HFFc6 (cell line): ENCODE measurements around the gene RPL11. TPM values are rescaled to one million over a fixed set of nuclear protein-coding genes. Genes with fewer than 3 reads are reported as not detected.
"Not testable (repeated sequence)": the region's sequence is repeated elsewhere in the genome, so short reads cannot be mapped to it uniquely, and the experiment has no call there.

Source experiments
- DNase-seq: peaks from one replicate; pipeline ENCODE4 v3.0.0-alpha.2; 2018
- H3K27ac Mint-ChIP-seq: 2 replicates; pipeline ENCODE4 v1.8.0; 2020; ENCODE audit warnings: mild to moderate bottlenecking, mixed read lengths
- H3K27me3 Mint-ChIP-seq: 2 replicates; pipeline ENCODE4 v1.8.0; 2021; ENCODE audit warnings: mild to moderate bottlenecking, moderate library complexity, mixed read lengths; ENCODE audit not compliant: insufficient read depth
- H3K36me3 Mint-ChIP-seq: 2 replicates; pipeline ENCODE4 v1.8.0; 2021; ENCODE audit warnings: low read depth, mixed read lengths
- H3K4me1 Mint-ChIP-seq: 2 replicates; pipeline ENCODE4 v1.8.0; 2020; ENCODE audit warnings: low read depth, mixed read lengths
- H3K4me3 Mint-ChIP-seq: 2 replicates; pipeline ENCODE4 v1.8.0; 2020; ENCODE audit warnings: mild to moderate bottlenecking, moderate library complexity, mixed read lengths
- H3K9me3 Mint-ChIP-seq: 2 replicates; pipeline ENCODE4 v1.8.0; 2020; ENCODE audit warnings: mild to moderate bottlenecking, mixed read lengths
- total RNA-seq, 6 experiments: library from RNA; stranded (reverse); fragmentation: NEBNext Ultra II Directional; extraction: Animal tissue kit (Norgen Biotek cat#: 25700); gene quantifications; 2 replicates in 1 of 6; 3 replicates in 5 of 6; pipeline ENCODE4 v1.2.3, GENCODE V29; 2021
- TF ChIP-seq, protein P1 (sequence below): fragments of 200-600 bp; sonication (generic); IDR thresholded peaks from 2 replicates; pipeline ENCODE4 v1.5.0; 2021; ENCODE audit warnings: antibody characterized with exemption, mild to moderate bottlenecking

The RPL11 gene
- total RNA-seq, 6 experiments from 2014 or later: 866 to 1,109 (median 1,001) TPM

DNA sequence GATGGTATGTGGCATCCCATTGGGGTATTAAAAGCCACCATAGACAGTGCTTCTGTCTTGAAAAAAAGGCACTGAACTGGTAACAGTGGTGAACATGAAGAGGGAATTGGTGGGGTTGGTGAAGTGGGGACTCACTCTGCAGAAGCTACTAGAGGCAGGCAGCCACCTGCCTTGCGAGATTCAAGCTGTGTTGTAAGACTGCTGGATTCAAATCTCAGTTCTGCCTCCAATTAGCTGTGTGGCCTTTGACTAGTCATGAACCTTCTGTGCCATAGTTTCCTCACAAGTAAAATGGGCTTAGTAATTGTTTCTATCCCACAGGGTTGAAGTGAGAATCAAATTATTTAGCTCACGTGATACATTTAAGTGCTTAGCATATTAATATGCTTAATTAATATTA lies 35.1 kb downstream of the RPL11 start:
- no peaks in the 10 kb centered on the region for H3K9me3 Mint-ChIP-seq
- peaks cover 17% of the 10 kb centered on the region for H3K4me1 Mint-ChIP-seq
- no peak for DNase-seq
- H3K27me3 Mint-ChIP-seq: no peaks in the 10 kb centered on the region
- TF ChIP-seq, protein P1, sequence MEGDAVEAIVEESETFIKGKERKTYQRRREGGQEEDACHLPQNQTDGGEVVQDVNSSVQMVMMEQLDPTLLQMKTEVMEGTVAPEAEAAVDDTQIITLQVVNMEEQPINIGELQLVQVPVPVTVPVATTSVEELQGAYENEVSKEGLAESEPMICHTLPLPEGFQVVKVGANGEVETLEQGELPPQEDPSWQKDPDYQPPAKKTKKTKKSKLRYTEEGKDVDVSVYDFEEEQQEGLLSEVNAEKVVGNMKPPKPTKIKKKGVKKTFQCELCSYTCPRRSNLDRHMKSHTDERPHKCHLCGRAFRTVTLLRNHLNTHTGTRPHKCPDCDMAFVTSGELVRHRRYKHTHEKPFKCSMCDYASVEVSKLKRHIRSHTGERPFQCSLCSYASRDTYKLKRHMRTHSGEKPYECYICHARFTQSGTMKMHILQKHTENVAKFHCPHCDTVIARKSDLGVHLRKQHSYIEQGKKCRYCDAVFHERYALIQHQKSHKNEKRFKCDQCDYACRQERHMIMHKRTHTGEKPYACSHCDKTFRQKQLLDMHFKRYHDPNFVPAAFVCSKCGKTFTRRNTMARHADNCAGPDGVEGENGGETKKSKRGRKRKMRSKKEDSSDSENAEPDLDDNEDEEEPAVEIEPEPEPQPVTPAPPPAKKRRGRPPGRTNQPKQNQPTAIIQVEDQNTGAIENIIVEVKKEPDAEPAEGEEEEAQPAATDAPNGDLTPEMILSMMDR: no peak
- H3K4me3 Mint-ChIP-seq: no peak overlapping the region
- H3K36me3 Mint-ChIP-seq: peaks cover 4% of the 10 kb centered on the region; the same call in 1 of the 2 replicates
- H3K27ac Mint-ChIP-seq: no peak overlapping the region

DNA sequence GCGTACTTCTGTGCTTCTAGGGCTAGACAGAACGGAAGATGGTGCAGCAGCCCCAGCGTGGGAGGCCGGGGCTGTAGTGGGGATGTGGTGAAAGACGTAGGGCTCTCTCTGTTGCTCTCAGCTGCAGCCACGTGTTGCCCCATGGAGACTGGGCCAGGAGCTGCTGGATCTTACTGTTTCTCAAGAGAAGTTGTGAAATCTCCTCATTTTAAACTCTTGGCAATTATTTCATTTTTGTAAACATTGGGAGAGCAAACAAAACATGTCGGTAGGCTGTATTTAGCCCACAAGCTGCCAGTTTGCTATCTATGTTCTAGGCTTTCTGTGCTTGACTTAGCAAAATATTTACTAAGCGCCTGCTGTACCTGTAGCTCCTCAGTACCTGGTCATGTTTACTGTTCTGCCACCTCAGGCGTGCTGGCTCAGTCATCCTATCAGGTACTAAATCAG lies 35.8 kb downstream of the RPL11 start:
- Mint-ChIP-seq H3K27me3 (no peaks in the 10 kb centered on the region), H3K4me3 (no peak overlapping the region), H3K27ac (no peak overlapping the region), H3K4me1 (peaks cover 24% of the 10 kb centered on the region), H3K36me3 (peaks cover 6% of the 10 kb centered on the region), H3K9me3 (no peaks in the 10 kb centered on the region)
- no peak for DNase-seq
- TF ChIP-seq, protein P1: no peak

DNA sequence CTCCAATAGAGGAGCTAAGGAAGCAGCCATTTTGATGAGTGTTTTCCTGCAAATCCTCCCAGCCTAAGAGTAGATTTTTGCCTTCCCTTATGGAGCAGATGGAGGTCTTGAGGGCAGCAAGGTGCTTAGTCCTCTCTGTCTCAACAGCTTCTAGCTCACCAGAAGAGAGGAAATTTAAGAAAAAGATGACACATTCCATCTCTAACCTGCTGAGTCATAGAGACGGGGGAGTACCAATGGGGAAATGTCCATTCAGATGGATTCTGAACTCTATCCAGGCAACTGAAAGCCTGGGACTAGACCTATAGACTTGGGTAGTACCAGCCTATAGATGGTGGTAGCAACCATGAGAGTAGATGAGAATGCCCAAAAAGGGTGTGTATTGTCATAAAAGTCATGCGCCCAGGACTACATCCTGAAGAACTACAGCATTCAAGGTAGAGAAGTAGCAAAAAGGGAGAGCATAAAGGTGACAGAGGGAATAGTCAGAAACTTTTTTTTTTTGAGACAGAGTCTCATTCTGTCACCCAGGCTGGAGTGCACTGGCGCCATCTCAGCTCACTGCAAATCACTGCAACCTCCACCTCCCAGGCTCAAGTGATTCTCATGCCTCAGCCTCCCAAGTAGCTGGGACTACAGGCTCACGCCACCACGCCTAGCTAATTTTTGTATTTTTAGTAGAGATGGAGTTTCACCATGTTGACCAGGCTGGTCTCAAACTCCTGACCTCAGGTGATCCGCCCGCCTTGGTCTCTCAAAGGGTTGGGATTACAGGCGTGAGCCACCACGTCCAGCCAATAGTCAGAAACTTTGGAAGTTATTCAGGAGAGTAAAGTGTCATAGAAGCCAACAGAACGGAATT lies 41.0 kb downstream of the RPL11 start:
- H3K4me3 Mint-ChIP-seq: no peak overlapping the region
- TF ChIP-seq, protein P1: no peak
- peaks cover 1% of the 10 kb centered on the region; the same call in 1 of the 2 replicates for H3K27me3 Mint-ChIP-seq
- no peaks in the 10 kb centered on the region for H3K9me3 Mint-ChIP-seq
- peak; percentile 40 for DNase-seq
- H3K27ac Mint-ChIP-seq: peak overlapping the region; percentile 72
- H3K4me1 Mint-ChIP-seq: peaks cover 23% of the 10 kb centered on the region
- H3K36me3 Mint-ChIP-seq: peaks cover 15% of the 10 kb centered on the region

DNA sequence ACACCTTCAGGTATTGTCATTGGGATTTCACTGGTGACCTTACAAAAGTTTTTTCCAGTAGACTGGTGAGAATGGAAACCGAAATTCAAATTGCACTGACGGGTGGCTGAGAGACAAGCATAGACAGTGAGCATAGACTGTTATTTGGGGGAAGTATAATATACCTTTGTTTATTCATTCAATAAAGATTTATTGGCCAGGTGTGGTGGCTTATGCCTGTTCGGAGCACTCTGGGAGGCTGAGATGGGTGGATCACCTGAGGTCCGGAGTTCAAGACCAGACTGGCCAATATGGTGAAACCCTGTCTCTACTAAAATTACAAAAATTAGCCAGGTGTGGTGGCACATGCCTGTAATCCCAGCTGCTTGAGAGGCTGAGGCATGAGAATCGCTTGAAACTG lies 41.7 kb downstream of the RPL11 start:
- not testable (repeated sequence) for H3K27me3 Mint-ChIP-seq, H3K9me3 Mint-ChIP-seq, DNase-seq, H3K4me3 Mint-ChIP-seq, H3K27ac Mint-ChIP-seq
- Mint-ChIP-seq H3K4me1 (peaks cover 18% of the 10 kb centered on the region), H3K36me3 (peaks cover 15% of the 10 kb centered on the region)

DNA sequence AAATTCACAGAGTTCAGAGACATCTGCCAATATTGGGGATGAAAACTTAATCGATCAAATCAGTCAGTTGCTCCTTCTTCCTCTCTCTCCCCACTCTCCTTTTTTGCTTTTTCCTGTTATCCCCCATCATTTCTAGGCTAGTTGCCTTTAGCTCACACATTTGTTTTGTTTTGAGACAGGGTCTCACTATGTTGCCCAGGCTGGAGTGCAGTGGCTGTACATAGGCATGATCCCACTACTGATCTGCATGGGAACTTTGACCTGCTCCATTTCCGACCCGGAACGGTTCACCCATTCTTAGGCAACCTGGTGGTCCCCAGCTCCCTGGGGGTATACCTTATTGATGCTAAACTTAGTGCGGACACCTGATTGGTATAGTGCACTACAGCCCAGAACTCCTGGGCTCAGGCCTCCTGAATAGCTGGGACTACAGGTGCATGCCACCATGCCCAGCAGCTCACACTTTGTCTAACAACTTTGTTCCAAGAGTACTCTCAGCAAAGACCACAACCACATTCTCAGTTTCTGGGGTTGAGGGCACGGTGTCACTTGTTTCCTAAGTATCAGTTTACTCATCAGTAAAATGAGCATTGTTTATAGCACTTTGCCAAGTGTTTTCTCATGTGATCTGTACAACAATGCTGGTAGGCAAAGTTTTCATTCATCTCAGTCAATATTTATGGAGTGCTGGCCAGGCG lies 45.0 kb downstream of the RPL11 start:
- H3K4me1 Mint-ChIP-seq: peaks cover 16% of the 10 kb centered on the region

More for the DNA sequence above, 45.0 kb downstream of the RPL11 start:
- Mint-ChIP-seq H3K4me3 (no peak overlapping the region), H3K27me3 (peaks cover 1% of the 10 kb centered on the region; the same call in 1 of the 2 replicates), H3K9me3 (no peaks in the 10 kb centered on the region), H3K27ac (no peak overlapping the region), H3K36me3 (peaks cover 12% of the 10 kb centered on the region)
- no peak for DNase-seq
- TF ChIP-seq, protein P1: no peak
